Measurements from ENCODE around the gene CA5A.
"Not testable (repeated sequence)": the region's sequence is repeated elsewhere in the genome, so short reads cannot be mapped to it uniquely, and the experiment has no call there.

Gene CA5A

GRCh38 chr16:87936375-87937230 lies at the start of gene CA5A:
Gene CA5A (minus strand): TSS chr16:87936529. CDS start chr16:87936450, 79 bp downstream.
- no peak for DNase-seq (ENCODE audit: low read depth, low spot score)

GRCh38 chr16:87985493-87985892 lies 49.2 kb upstream of the CA5A start:
- not testable (repeated sequence) for DNase-seq (ENCODE audit: low read depth, low spot score)

GRCh38 chr16:87984632-87985267 lies 48.4 kb upstream of the CA5A start:
- no peak for DNase-seq (ENCODE audit: low read depth, low spot score)

GRCh38 chr16:87984180-87984579 lies 47.9 kb upstream of the CA5A start:
- DNase-seq (ENCODE audit: low read depth, low spot score) = not testable (repeated sequence)

GRCh38 chr16:87983737-87984097 lies 47.4 kb upstream of the CA5A start:
- DNase-seq (ENCODE audit: low read depth, low spot score) = not testable (repeated sequence)

- DNase-seq (ENCODE audit: low read depth, low spot score) = not testable (repeated sequence)
Observed at GRCh38 chr16:87983072-87983736, 46.9 kb upstream of the CA5A start.

- no peak for DNase-seq (ENCODE audit: low read depth, low spot score)
Observed at GRCh38 chr16:87982581-87983041, 46.3 kb upstream of the CA5A start.

- not testable (repeated sequence) for DNase-seq (ENCODE audit: low read depth, low spot score)
Observed at GRCh38 chr16:87981376-87981775, 45.0 kb upstream of the CA5A start.

GRCh38 chr16:87979911-87980630 lies 43.7 kb upstream of the CA5A start:
- DNase-seq (ENCODE audit: low read depth, low spot score) = not testable (repeated sequence)

GRCh38 chr16:87979352-87979751 lies 43.0 kb upstream of the CA5A start:
- no peak for DNase-seq (ENCODE audit: low read depth, low spot score)

- DNase-seq (ENCODE audit: low read depth, low spot score) = no peak
Observed at GRCh38 chr16:87978127-87978526, 41.8 kb upstream of the CA5A start.

GRCh38 chr16:87976665-87977064 lies 40.3 kb upstream of the CA5A start:
- no peak for DNase-seq (ENCODE audit: low read depth, low spot score)

- DNase-seq (ENCODE audit: low read depth, low spot score) = no peak
Observed at GRCh38 chr16:87974178-87974577, 37.8 kb upstream of the CA5A start.

GRCh38 chr16:87973717-87974116 lies 37.4 kb upstream of the CA5A start:
- no peak for DNase-seq (ENCODE audit: low read depth, low spot score)

- no peak for DNase-seq (ENCODE audit: low read depth, low spot score)
Observed at GRCh38 chr16:87971933-87972332, 35.6 kb upstream of the CA5A start.

GRCh38 chr16:87970186-87970585 lies 33.9 kb upstream of the CA5A start:
- no peak for DNase-seq (ENCODE audit: low read depth, low spot score)

GRCh38 chr16:87968541-87968940 lies 32.2 kb upstream of the CA5A start:
- DNase-seq (ENCODE audit: low read depth, low spot score) = no peak

- DNase-seq (ENCODE audit: low read depth, low spot score) = no peak
Observed at GRCh38 chr16:87966685-87967185, 30.4 kb upstream of the CA5A start.

- DNase-seq (ENCODE audit: low read depth, low spot score) = no peak
Observed at GRCh38 chr16:87966064-87966645, 29.8 kb upstream of the CA5A start.

- no peak for DNase-seq (ENCODE audit: low read depth, low spot score)
Observed at GRCh38 chr16:87965417-87965816, 29.1 kb upstream of the CA5A start.

GRCh38 chr16:87964049-87964659 lies 27.8 kb upstream of the CA5A start:
- DNase-seq (ENCODE audit: low read depth, low spot score) = no peak
